Heart left ventricle (tissue), 13 donors: Measurements from ENCODE around the gene PRKN.

ENCODE experiments used
- CTCF ChIP-seq, 12 donors: fragments of 200-600 bp; sonication (generic) in 4 of 12; IDR thresholded peaks; one replicate each; pipeline versions ENCODE4 v1.5.0 to v1.8.0; 2018 to 2022; ENCODE audit warnings: antibody characterized with exemption in 12 of 12, mild to moderate bottlenecking in 5 of 12
- POLR2A ChIP-seq, 2 donors: fragments of 450-650 bp; IDR thresholded peaks; one replicate each; pipeline ENCODE4 v1.6.1; 2017; ENCODE audit warnings: antibody characterized with exemption in 2 of 2, mild to moderate bottlenecking in 2 of 2, moderate library complexity in 2 of 2
- donor health status: ischemic (EF 13 %, LVEDD 7.1; RV severe dilation, severe dysfunction).
- donor health status: DM: no; HTN: yes; CAD: no.
- donor health status: DM: no; HTN: no; CAD: no.
- donor health status: ischemic (EF 25% LVEDD 6.9; RV normal size, moderate dysfunction).
- donor health status: ischemic (EF 25% LVEDD 5.7; RV mildly dilated, moderate dysfunction).
- donor health status: ischemic (EF 35%, LVEDD 5.7; RV mildly dilated, moderate dysfunction).
- donor health status: nonischemic (EF 11% LVEDD 7.7; RV severe dilation, severe dysfunction).
- donor health status: DM: yes; HTN: yes; CAD: no.
- donor health status: PGD.
- donor health status: ischemic (EF 29% LVEDD 5.4; RV normal size, mild dysfunction).
- donor health status: nonischemic (EF 23%, LVEDD 6.1; RV moderate dilation, normal function).

DNA sequence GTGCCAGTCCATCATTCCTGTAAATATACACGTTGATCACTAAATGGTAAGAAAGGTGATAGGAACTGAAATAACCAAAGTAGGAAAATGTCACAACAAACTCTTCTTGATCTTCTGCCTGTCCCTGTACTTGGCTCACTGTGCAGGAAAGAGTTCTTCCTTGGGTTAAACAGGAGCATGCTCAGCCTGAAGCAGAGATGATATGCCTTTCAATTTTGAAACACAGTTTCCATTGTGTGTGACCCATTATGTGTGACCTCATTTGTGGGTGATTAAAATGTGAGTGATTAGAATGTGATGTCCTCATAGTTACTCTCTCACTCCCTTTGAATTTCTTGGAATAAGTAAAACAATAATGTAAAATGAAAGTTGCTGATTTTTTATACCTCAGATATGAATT is 1026.5 kb downstream of the PRKN start:
- TF ChIP-seq CTCF (IDR thresholded peaks at IDR 0.05) (no peak), POLR2A (IDR thresholded peaks at IDR 0.05) (no peak)
